Ishikawa (cell line): Measurements from ENCODE around the gene LIMCH1.

Experiments
- CEBPB ChIP-seq: IDR thresholded peaks from 2 replicates; pipeline ENCODE4 v1.6.1; 2012
- CREB1 ChIP-seq: IDR thresholded peaks from 2 replicates; pipeline ENCODE4 v1.6.1; 2012; ENCODE audit warnings: low read depth
- EGR1 ChIP-seq: IDR thresholded peaks from 2 replicates; pipeline ENCODE4 v1.6.1; 2012
- EP300 ChIP-seq: IDR thresholded peaks from 2 replicates; pipeline ENCODE4 v1.6.1; 2012; ENCODE audit warnings: borderline replicate concordance
- FOXM1 ChIP-seq: IDR thresholded peaks from 2 replicates; pipeline ENCODE4 v1.6.1; 2012; ENCODE audit warnings: low read depth, borderline replicate concordance
- MAX ChIP-seq: IDR thresholded peaks from 2 replicates; pipeline ENCODE4 v1.6.1; 2012
- NFIC ChIP-seq: IDR thresholded peaks from 2 replicates; pipeline ENCODE4 v1.6.1; 2012
- RAD21 ChIP-seq: IDR thresholded peaks from 2 replicates; pipeline ENCODE4 v1.6.1; 2012; ENCODE audit warnings: low read depth
- TAF1 ChIP-seq: IDR thresholded peaks from 2 replicates; pipeline ENCODE4 v1.6.1; 2012; ENCODE audit warnings: low read depth, mild to moderate bottlenecking
- TCF12 ChIP-seq: IDR thresholded peaks from 2 replicates; pipeline ENCODE4 v1.6.1; 2012; ENCODE audit warnings: low read depth
- TEAD4 ChIP-seq: IDR thresholded peaks from 2 replicates; pipeline ENCODE4 v1.6.1; 2012
- USF1 ChIP-seq: IDR thresholded peaks from 2 replicates; pipeline ENCODE4 v1.6.1; 2012
- YY1 ChIP-seq: IDR thresholded peaks from 2 replicates; pipeline ENCODE4 v1.6.1; 2012; ENCODE audit warnings: low read depth
- ZBTB7A ChIP-seq: IDR thresholded peaks from 2 replicates; pipeline ENCODE4 v1.6.1; 2012; ENCODE audit warnings: low read depth
- TF ChIP-seq, protein P1 (sequence below): IDR thresholded peaks from 2 replicates; pipeline ENCODE4 v1.6.1; 2012; ENCODE audit warnings: low read depth, mild to moderate bottlenecking

LIMCH1 gene

DNA sequence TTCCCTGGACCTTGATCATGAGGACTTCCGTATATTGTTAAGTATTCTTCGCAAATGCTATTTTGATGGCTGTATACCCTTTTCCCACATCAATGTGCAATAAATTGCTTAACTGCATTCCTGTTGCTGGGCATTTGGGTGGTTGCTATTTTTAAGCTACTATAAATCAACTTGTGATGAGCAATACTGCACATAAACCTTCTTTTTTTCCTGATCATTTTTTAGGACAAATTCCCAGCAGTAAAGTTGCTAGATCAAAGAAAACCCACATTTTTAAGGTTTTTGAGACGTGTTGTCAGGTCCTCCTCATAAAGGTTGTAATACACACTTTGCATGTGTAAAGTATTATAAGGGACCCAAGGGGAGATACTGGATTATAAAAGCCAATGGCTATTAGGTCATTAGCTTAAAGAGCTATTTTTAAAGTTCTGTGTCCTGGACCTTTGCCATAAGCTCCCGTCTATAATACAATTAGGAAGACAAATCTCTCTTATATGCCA is 35.6 kb downstream of the LIMCH1 start:
- no peak for TF ChIP-seq EGR1
- no peak for TF ChIP-seq CREB1
- no peak for TF ChIP-seq EP300
- no peak for TF ChIP-seq TAF1
- TF ChIP-seq FOXM1 = no peak
- no peak for TF ChIP-seq NFIC
- no peak for TF ChIP-seq RAD21
- TF ChIP-seq TEAD4 = no peak
- TF ChIP-seq MAX = no peak
- no peak for TF ChIP-seq USF1
- TF ChIP-seq CEBPB = no peak
- TF ChIP-seq ZBTB7A = no peak
- TF ChIP-seq, protein P1, sequence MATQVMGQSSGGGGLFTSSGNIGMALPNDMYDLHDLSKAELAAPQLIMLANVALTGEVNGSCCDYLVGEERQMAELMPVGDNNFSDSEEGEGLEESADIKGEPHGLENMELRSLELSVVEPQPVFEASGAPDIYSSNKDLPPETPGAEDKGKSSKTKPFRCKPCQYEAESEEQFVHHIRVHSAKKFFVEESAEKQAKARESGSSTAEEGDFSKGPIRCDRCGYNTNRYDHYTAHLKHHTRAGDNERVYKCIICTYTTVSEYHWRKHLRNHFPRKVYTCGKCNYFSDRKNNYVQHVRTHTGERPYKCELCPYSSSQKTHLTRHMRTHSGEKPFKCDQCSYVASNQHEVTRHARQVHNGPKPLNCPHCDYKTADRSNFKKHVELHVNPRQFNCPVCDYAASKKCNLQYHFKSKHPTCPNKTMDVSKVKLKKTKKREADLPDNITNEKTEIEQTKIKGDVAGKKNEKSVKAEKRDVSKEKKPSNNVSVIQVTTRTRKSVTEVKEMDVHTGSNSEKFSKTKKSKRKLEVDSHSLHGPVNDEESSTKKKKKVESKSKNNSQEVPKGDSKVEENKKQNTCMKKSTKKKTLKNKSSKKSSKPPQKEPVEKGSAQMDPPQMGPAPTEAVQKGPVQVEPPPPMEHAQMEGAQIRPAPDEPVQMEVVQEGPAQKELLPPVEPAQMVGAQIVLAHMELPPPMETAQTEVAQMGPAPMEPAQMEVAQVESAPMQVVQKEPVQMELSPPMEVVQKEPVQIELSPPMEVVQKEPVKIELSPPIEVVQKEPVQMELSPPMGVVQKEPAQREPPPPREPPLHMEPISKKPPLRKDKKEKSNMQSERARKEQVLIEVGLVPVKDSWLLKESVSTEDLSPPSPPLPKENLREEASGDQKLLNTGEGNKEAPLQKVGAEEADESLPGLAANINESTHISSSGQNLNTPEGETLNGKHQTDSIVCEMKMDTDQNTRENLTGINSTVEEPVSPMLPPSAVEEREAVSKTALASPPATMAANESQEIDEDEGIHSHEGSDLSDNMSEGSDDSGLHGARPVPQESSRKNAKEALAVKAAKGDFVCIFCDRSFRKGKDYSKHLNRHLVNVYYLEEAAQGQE = no peak
- no peak for TF ChIP-seq YY1
- TF ChIP-seq TCF12 = no peak

DNA sequence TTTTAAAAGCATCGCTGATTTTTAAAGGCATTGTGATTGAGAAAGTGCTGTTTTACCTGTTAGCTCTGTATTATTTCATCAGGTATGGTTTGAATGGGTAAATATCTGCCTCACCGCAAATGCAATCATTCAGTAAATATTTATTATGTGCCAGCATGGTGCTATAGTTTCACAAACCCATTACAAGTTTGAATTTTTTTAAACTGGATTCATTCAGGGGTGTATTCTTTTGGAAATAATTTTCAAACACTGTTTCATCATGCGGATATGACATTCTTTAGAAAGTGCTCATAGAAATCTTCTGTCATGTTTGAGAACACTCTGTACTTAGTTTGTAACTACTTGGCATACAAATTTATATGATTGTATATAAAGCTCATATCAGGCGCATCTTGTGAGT is 37.2 kb downstream of the LIMCH1 start:
- no peak for TF ChIP-seq FOXM1
- TF ChIP-seq CREB1 = no peak
- TF ChIP-seq EP300 = no peak
- TF ChIP-seq TCF12 = no peak
- no peak for TF ChIP-seq TAF1
- TF ChIP-seq EGR1 = no peak
- no peak for TF ChIP-seq ZBTB7A

- TF ChIP-seq YY1 (no peak), TCF12 (no peak), ZBTB7A (no peak), FOXM1 (no peak), CEBPB (no peak), NFIC (no peak)
- TF ChIP-seq, protein P1 = no peak
These were observed 37.7 kb downstream of the LIMCH1 start for GRCh38 chr4:41575665-41576064.

GRCh38 chr4:41579043-41579442 is 41.1 kb downstream of the LIMCH1 start:
- TF ChIP-seq TEAD4 = no peak
- TF ChIP-seq, protein P1 = no peak
- TF ChIP-seq TCF12 = no peak
- no peak for TF ChIP-seq EGR1
- TF ChIP-seq RAD21 = no peak
- no peak for TF ChIP-seq EP300
- no peak for TF ChIP-seq USF1
- no peak for TF ChIP-seq MAX
- no peak for TF ChIP-seq NFIC
- TF ChIP-seq ZBTB7A = no peak
- no peak for TF ChIP-seq FOXM1
- no peak for TF ChIP-seq CREB1
- no peak for TF ChIP-seq TAF1
- TF ChIP-seq YY1 = no peak
- no peak for TF ChIP-seq CEBPB
